Measurements from ENCODE around the gene PER3. TPM values are rescaled to one million over a fixed set of nuclear protein-coding genes. Genes with fewer than 3 reads are reported as not detected.

The PER3 gene
- total and polyA plus RNA-seq, 2 of the 13 experiments (the other 11 are each of a cell fraction or from before 2014, with no cell fraction given), result 3.0 to 6.0 TPM

DNA sequence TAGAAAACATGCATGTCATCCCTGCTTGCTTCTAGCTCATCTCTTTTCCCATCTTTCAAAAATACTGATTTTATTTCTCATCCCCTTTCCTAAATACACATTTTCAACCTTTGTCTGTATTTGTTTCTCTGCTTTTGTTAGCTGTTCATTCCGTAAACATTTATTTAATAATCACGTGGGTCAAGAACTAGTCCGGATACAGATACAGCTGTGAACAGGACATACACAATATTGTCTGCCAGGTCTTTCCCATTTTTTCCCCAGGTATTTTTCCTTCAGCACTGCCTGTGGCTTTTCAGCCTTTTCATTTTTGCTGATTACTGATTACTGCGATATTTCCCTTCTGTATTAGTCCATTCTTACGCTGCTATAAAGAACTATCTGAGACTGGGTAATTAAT lies 5.7 kb downstream of the PER3 start:
- FAIRE-seq (no peak), DNase-seq (ENCODE audit: low spot score) (no peak), ATAC-seq (no peak)
- no TSS peak for BruUV-seq (replicated peaks)
- H3K27ac ChIP-seq (ENCODE audit: extremely low read length, insufficient read depth, low read length), result no peak overlapping the region
- H3K36me3 ChIP-seq (replicated peaks in 1 of 2; ENCODE audit: control insufficient read depth in 1 of 2, insufficient read depth in 2 of 2, low read length in 2 of 2), result peaks cover 2 to 13% of the 10 kb centered on the region in 2 experiments; a peak in 2 of 5 replicates
- H3K9ac ChIP-seq (ENCODE audit: insufficient read depth, low read depth, low read length), result no peak overlapping the region
- no peak overlapping the region for H3K4me2 ChIP-seq (ENCODE audit: low read depth, low read length)
- H3K27me3 ChIP-seq (ENCODE audit: control insufficient read depth in 1 of 2, insufficient read depth in 2 of 2, low read length in 2 of 2), result no peaks in the 10 kb centered on the region
- in situ Hi-C loops (cut with HindIII; ENCODE audit: extremely low pct_ligation_motif_present, low pct_unique_long_range_greater_than_20kb), result no loop called here
- POLR2A ChIA-PET, result no interaction called here
- CTCF ChIA-PET (ENCODE audit: low intra/inter-chr PET ratio, low total read pairs), result no interaction called here
- peaks cover 4% of the 10 kb centered on the region; the same call in 1 of the 2 replicates for H3K4me1 ChIP-seq (ENCODE audit: insufficient read depth, low read length)
- intact Hi-C loops (cut with micrococcal nuclease; ENCODE audit: unreplicated experiment), result no loop called here
- H2AFZ ChIP-seq (ENCODE audit: low read length), result no peak overlapping the region
- 66% methylated on average over 5 of the region's 5 CpGs for WGBS (ENCODE audit: low lambda C conversion rate)
- H3K9me3 ChIP-seq (ENCODE audit: low read length), result peaks cover 21% of the 10 kb centered on the region
- H3K4me3 ChIP-seq (replicated peaks in 1 of 3; ENCODE audit: insufficient read depth in 1 of 3, low read depth in 2 of 3, low read length in 3 of 3), result no peak overlapping the region
- TF ChIP-seq RFX1 (IDR thresholded peaks at IDR 0.05) (no peak), GFI1 (CRISPR knock-in tag; IDR thresholded peaks at IDR 0.05; ENCODE audit: borderline replicate concordance) (no peak), ZNF607 (CRISPR knock-in tag; IDR thresholded peaks at IDR 0.05; ENCODE audit: borderline replicate concordance) (no peak), ZNF777 (CRISPR knock-in tag; IDR thresholded peaks at IDR 0.05) (no peak), FOXM1 (CRISPR knock-in tag; IDR thresholded peaks at IDR 0.05) (no peak), UBTF (CRISPR knock-in tag; IDR thresholded peaks at IDR 0.05) (no peak), MTF1 (CRISPR knock-in tag; IDR thresholded peaks at IDR 0.05) (no peak)
- TF ChIP-seq, protein P1, sequence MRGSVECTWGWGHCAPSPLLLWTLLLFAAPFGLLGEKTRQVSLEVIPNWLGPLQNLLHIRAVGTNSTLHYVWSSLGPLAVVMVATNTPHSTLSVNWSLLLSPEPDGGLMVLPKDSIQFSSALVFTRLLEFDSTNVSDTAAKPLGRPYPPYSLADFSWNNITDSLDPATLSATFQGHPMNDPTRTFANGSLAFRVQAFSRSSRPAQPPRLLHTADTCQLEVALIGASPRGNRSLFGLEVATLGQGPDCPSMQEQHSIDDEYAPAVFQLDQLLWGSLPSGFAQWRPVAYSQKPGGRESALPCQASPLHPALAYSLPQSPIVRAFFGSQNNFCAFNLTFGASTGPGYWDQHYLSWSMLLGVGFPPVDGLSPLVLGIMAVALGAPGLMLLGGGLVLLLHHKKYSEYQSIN (CRISPR knock-in tag; IDR thresholded peaks at IDR 0.05; ENCODE audit: borderline replicate concordance), result no peak
- TF ChIP-seq, protein P2, sequence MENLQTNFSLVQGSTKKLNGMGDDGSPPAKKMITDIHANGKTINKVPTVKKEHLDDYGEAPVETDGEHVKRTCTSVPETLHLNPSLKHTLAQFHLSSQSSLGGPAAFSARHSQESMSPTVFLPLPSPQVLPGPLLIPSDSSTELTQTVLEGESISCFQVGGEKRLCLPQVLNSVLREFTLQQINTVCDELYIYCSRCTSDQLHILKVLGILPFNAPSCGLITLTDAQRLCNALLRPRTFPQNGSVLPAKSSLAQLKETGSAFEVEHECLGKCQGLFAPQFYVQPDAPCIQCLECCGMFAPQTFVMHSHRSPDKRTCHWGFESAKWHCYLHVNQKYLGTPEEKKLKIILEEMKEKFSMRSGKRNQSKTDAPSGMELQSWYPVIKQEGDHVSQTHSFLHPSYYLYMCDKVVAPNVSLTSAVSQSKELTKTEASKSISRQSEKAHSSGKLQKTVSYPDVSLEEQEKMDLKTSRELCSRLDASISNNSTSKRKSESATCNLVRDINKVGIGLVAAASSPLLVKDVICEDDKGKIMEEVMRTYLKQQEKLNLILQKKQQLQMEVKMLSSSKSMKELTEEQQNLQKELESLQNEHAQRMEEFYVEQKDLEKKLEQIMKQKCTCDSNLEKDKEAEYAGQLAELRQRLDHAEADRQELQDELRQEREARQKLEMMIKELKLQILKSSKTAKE (CRISPR knock-in tag; IDR thresholded peaks at IDR 0.05; ENCODE audit: borderline replicate concordance), result no peak
- H4K20me1 ChIP-seq (ENCODE audit: insufficient read depth, low read length), result no peaks in the 10 kb centered on the region
- no peaks in the 10 kb centered on the region for H3K79me2 ChIP-seq (ENCODE audit: insufficient read depth, low read length)
